Measurements from ENCODE around the gene MTERF4. TPM values are rescaled to one million over a fixed set of nuclear protein-coding genes. Genes with fewer than 3 reads are reported as not detected.

Gene MTERF4
- total and polyA plus RNA-seq, 10 of the 15 experiments (the other 5 are each of a cell fraction or from before 2014, with no cell fraction given) = 36.7 to 69.1 (median 45.5) TPM

GRCh38 chr2:241116606-241117560, 14.8 kb upstream of the MTERF4 start:
- 97% methylated on average over 32 of the region's 32 CpGs for WGBS (ENCODE audit: insufficient coverage, insufficient replicate concordance, low lambda C conversion rate, missing lambda C conversion rate)
- in situ Hi-C loops (cut with MboI) = no loop called here
- no peak overlapping the region for H2AFZ ChIP-seq (ENCODE audit: control insufficient read depth, low read depth, low read length)
- peaks cover 11% of the 10 kb centered on the region for H3K4me1 ChIP-seq (ENCODE audit: control insufficient read depth, insufficient read depth, low read length)
- ATAC-seq = no peak
- BruUV-seq (replicated peaks) = no TSS peak
- no peak for FAIRE-seq
- peaks cover 4% of the 10 kb centered on the region for H3K79me2 ChIP-seq (ENCODE audit: control insufficient read depth, insufficient read depth, low read length)
- DNase-seq (ENCODE audit: low read depth, low spot score) = no peak
- no peak overlapping the region for H3K27ac ChIP-seq (ENCODE audit: control insufficient read depth, insufficient read depth)
- no peak overlapping the region for H3K4me2 ChIP-seq (ENCODE audit: control insufficient read depth, insufficient read depth)
- intact Hi-C loops (cut with micrococcal nuclease; ENCODE audit: unreplicated experiment) = no loop called here
- SMC1A ChIA-PET (ENCODE audit: uncharacterized antibody, unreplicated experiment) = interaction anchor here (1.5 to 2.1 kb wide), 4 partner anchors 9 to 26 kb away, joined by 3 to 6 read pairs (median 4); no protein-coding TSS in a partner anchor
- no peak overlapping the region for H3K4me3 ChIP-seq
- H3K9ac ChIP-seq (ENCODE audit: control insufficient read depth, insufficient read depth, low read length) = no peak overlapping the region
- peaks cover 12 to 17% of the 10 kb centered on the region in 2 experiments; a peak in 3 of 4 replicates for H3K36me3 ChIP-seq (ENCODE audit: control insufficient read depth in 2 of 2, insufficient read depth in 2 of 2, low read length in 1 of 2)
- POLR2A ChIA-PET = no interaction called here
- H3K9me3 ChIP-seq (replicated peaks; ENCODE audit: control insufficient read depth, insufficient read depth, low read length) = peaks cover 3% of the 10 kb centered on the region
- CTCF ChIA-PET = interaction anchor here (0.9 kb wide), 1 partner anchor 38 kb away, joined by 4 read pairs; no protein-coding TSS in a partner anchor
- RAD21 ChIA-PET (ENCODE audit: unreplicated experiment) = interaction anchor here (1.2 to 1.3 kb wide), 2 partner anchors 10 to 14 kb away, joined by 6 to 7 read pairs; partner anchors contain the start of gene MTERF4
- no peak for TF ChIP-seq HCFC1 (IDR thresholded peaks at IDR 0.05; ENCODE audit: low read length)
- TF ChIP-seq NFYA (IDR thresholded peaks at IDR 0.05; ENCODE audit: borderline replicate concordance, low read depth, low read length) = no peak
- TF ChIP-seq ZSCAN29 (IDR thresholded peaks at IDR 0.05) = no peak
- TF ChIP-seq POU2F2 (IDR thresholded peaks at IDR 0.05; ENCODE audit: borderline replicate concordance, low read depth, low read length) = no peak
- no peak for TF ChIP-seq PAX5 (IDR thresholded peaks at IDR 0.05; ENCODE audit: borderline replicate concordance, low read depth, low read length)
- no peak for TF ChIP-seq IRF3 (IDR thresholded peaks at IDR 0.05)
- no peak for TF ChIP-seq SRF (IDR thresholded peaks at IDR 0.05; ENCODE audit: low read depth in 2 of 2, low read length in 2 of 2)
- TF ChIP-seq NR2C1 (IDR thresholded peaks at IDR 0.05) = no peak
- no peak for TF ChIP-seq PKNOX1 (IDR thresholded peaks at IDR 0.05)
- no peak for TF ChIP-seq KAT2A (conservative IDR thresholded peaks at IDR 0.05; ENCODE audit: control insufficient read depth, low read depth, low read length)
- no peak for TF ChIP-seq TARDBP (IDR thresholded peaks at IDR 0.05; ENCODE audit: borderline replicate concordance)
- TF ChIP-seq NFIC (IDR thresholded peaks at IDR 0.05; ENCODE audit: low read depth, low read length) = no peak
- TF ChIP-seq IRF4 (IDR thresholded peaks at IDR 0.05; ENCODE audit: low read depth, low read length) = no peak
- no peak for TF ChIP-seq TAF1 (IDR thresholded peaks at IDR 0.05; ENCODE audit: borderline replicate concordance, low read depth, low read length)
- no peak for TF ChIP-seq TBL1XR1 (IDR thresholded peaks at IDR 0.05; ENCODE audit: low read depth, low read length)
- H3K27me3 ChIP-seq (replicated peaks in 1 of 2; ENCODE audit: control insufficient read depth in 2 of 2, insufficient read depth in 2 of 2, low read length in 1 of 2) = no peaks in the 10 kb centered on the region
- H4K20me1 ChIP-seq (ENCODE audit: control insufficient read depth, insufficient read depth) = no peaks in the 10 kb centered on the region
